Stimulated activated CD8-positive, alpha-beta memory T cell treated with anti-CD3 and anti-CD28 coated beads, Interleukin-15, amount 100 ng/mL, for 48 hours (primary cell): ENCODE measurements around the gene HELZ.

Experiments used
- DNase-seq, 2 donors: peaks; one replicate each; pipeline ENCODE4 v3.0.0-alpha.2; 2020; ENCODE audit warnings: low read depth in 2 of 2

The HELZ gene

GRCh38 chr17:67194134-67194533 is 50.9 kb downstream of the HELZ start:
- DNase-seq = no peak

- no peak for DNase-seq
Observed at GRCh38 chr17:67187927-67188326, 57.1 kb downstream of the HELZ start.

- DNase-seq = no peak
Observed at GRCh38 chr17:67186782-67187181, 58.2 kb downstream of the HELZ start.

- DNase-seq = no peak
Observed at GRCh38 chr17:67183531-67183930, 61.5 kb downstream of the HELZ start.

GRCh38 chr17:67181825-67182224 is 63.2 kb downstream of the HELZ start:
- DNase-seq = no peak

- no peak for DNase-seq
Observed at GRCh38 chr17:67180275-67180674, 64.7 kb downstream of the HELZ start.

- no peak for DNase-seq
Observed at GRCh38 chr17:67178555-67178954, 66.4 kb downstream of the HELZ start.

GRCh38 chr17:67177732-67178131 is 67.3 kb downstream of the HELZ start:
- no peak for DNase-seq

- no peak for DNase-seq
Observed at GRCh38 chr17:67174190-67174589, 70.8 kb downstream of the HELZ start.

GRCh38 chr17:67171560-67171959 is 73.4 kb downstream of the HELZ start:
- DNase-seq = no peak

- DNase-seq = no peak
Observed at GRCh38 chr17:67168496-67168895, 76.5 kb downstream of the HELZ start.

- no peak for DNase-seq
Observed at GRCh38 chr17:67165201-67165600, 79.8 kb downstream of the HELZ start.

- no peak for DNase-seq
Observed at GRCh38 chr17:67164302-67164701, 80.7 kb downstream of the HELZ start.

GRCh38 chr17:67162771-67163170 is 82.2 kb downstream of the HELZ start:
- no peak for DNase-seq

- no peak for DNase-seq
Observed at GRCh38 chr17:67161573-67161972, 83.4 kb downstream of the HELZ start.

GRCh38 chr17:67160791-67161190 is 84.2 kb downstream of the HELZ start:
- DNase-seq = no peak

- no peak for DNase-seq
Observed at GRCh38 chr17:67157732-67158639, 87.0 kb downstream of the HELZ start.

GRCh38 chr17:67156269-67157199 is 88.5 kb downstream of the HELZ start:
- no peak for DNase-seq

GRCh38 chr17:67152824-67153223 is 92.2 kb downstream of the HELZ start:
- DNase-seq = no peak

GRCh38 chr17:67151717-67152116 is 93.3 kb downstream of the HELZ start:
- DNase-seq = no peak

- no peak for DNase-seq
Observed at GRCh38 chr17:67150826-67151225, 94.2 kb downstream of the HELZ start.

GRCh38 chr17:67148352-67148751 is 96.6 kb downstream of the HELZ start:
- DNase-seq = no peak
